Osteocyte (in vitro differentiated cells): ENCODE results near the gene DPYD. TPM values are rescaled to one million over a fixed set of nuclear protein-coding genes. Genes with fewer than 3 reads are reported as not detected.

ENCODE experiments used
- DNase-seq: peaks from one replicate; pipeline ENCODE4 v3.0.0; 2021; ENCODE audit warnings: mixed read lengths; ENCODE audit not compliant: unreplicated experiment; ENCODE audit errors: extremely low spot score
- H3K27ac Mint-ChIP-seq: one replicate; pipeline ENCODE4 v1.8.0; 2021; ENCODE audit warnings: mild to moderate bottlenecking, mixed read lengths; ENCODE audit not compliant: unreplicated experiment
- H3K27me3 Mint-ChIP-seq: one replicate; pipeline ENCODE4 v1.8.0; 2021; ENCODE audit warnings: mixed read lengths; ENCODE audit not compliant: unreplicated experiment
- H3K36me3 Mint-ChIP-seq: one replicate; pipeline ENCODE4 v1.8.0; 2021; ENCODE audit warnings: mixed read lengths; ENCODE audit not compliant: unreplicated experiment
- H3K4me1 Mint-ChIP-seq: one replicate; pipeline ENCODE4 v1.8.0; 2021; ENCODE audit warnings: mixed read lengths; ENCODE audit not compliant: unreplicated experiment
- H3K4me3 Mint-ChIP-seq: one replicate; pipeline ENCODE4 v1.8.0; 2021; ENCODE audit warnings: mild to moderate bottlenecking, moderate library complexity, mixed read lengths; ENCODE audit not compliant: unreplicated experiment
- H3K9me3 Mint-ChIP-seq: one replicate; pipeline ENCODE4 v1.8.0; 2021; ENCODE audit warnings: mixed read lengths; ENCODE audit not compliant: unreplicated experiment
- CTCF ChIP-seq: fragments of 200-600 bp; sonication (generic); IDR thresholded peaks from 2 replicates; pipeline ENCODE4 v1.5.0; 2021; ENCODE audit warnings: antibody characterized with exemption, mild to moderate bottlenecking, moderate library complexity
- total RNA-seq: library from RNA; stranded (reverse); gene quantifications from 2 replicates; pipeline ENCODE4 v1.2.1, GENCODE V29; 2021

Gene DPYD
- total RNA-seq, 1 donor from 2014 or later = 44.0 TPM

- Mint-ChIP-seq H3K9me3 (peaks cover 4% of the 10 kb centered on the region), H3K36me3 (peaks cover 17% of the 10 kb centered on the region), H3K4me1 (peaks cover 6% of the 10 kb centered on the region), H3K4me3 (no peak overlapping the region), H3K27me3 (no peaks in the 10 kb centered on the region), H3K27ac (no peak overlapping the region)
- DNase-seq = no peak
- no peak for TF ChIP-seq CTCF
These were observed 547.8 kb downstream of the DPYD start for GRCh38 chr1:97373000-97373399.

GRCh38 chr1:97372531-97372930 is 548.3 kb downstream of the DPYD start:
- no peaks in the 10 kb centered on the region for H3K27me3 Mint-ChIP-seq
- H3K27ac Mint-ChIP-seq = no peak overlapping the region
- H3K9me3 Mint-ChIP-seq = peaks cover 4% of the 10 kb centered on the region
- no peak overlapping the region for H3K4me3 Mint-ChIP-seq
- peaks cover 3% of the 10 kb centered on the region for H3K4me1 Mint-ChIP-seq
- H3K36me3 Mint-ChIP-seq = peaks cover 16% of the 10 kb centered on the region
- DNase-seq = no peak
- TF ChIP-seq CTCF = no peak

GRCh38 chr1:97368296-97368695 is 552.5 kb downstream of the DPYD start:
- peaks cover 3% of the 10 kb centered on the region for H3K4me1 Mint-ChIP-seq
- TF ChIP-seq CTCF = no peak
- H3K27ac Mint-ChIP-seq = no peak overlapping the region
- DNase-seq = no peak
- H3K27me3 Mint-ChIP-seq = no peaks in the 10 kb centered on the region
- peaks cover 4% of the 10 kb centered on the region for H3K9me3 Mint-ChIP-seq
- no peak overlapping the region for H3K4me3 Mint-ChIP-seq
- peaks cover 26% of the 10 kb centered on the region for H3K36me3 Mint-ChIP-seq

- Mint-ChIP-seq H3K27ac (no peak overlapping the region), H3K4me1 (peaks cover 3% of the 10 kb centered on the region), H3K36me3 (peaks cover 26% of the 10 kb centered on the region), H3K9me3 (peaks cover 4% of the 10 kb centered on the region), H3K27me3 (no peaks in the 10 kb centered on the region), H3K4me3 (no peak overlapping the region)
- TF ChIP-seq CTCF = no peak
- DNase-seq = no peak
These were observed 553.9 kb downstream of the DPYD start for GRCh38 chr1:97366984-97367383.

- H3K36me3 Mint-ChIP-seq = peaks cover 37% of the 10 kb centered on the region
- H3K27ac Mint-ChIP-seq = no peak overlapping the region
- H3K4me1 Mint-ChIP-seq = peaks cover 3% of the 10 kb centered on the region
- DNase-seq = no peak
- no peaks in the 10 kb centered on the region for H3K27me3 Mint-ChIP-seq
- TF ChIP-seq CTCF = no peak
- no peak overlapping the region for H3K4me3 Mint-ChIP-seq
- peaks cover 12% of the 10 kb centered on the region for H3K9me3 Mint-ChIP-seq
These were observed 555.8 kb downstream of the DPYD start for GRCh38 chr1:97365026-97365425.
